Epithelial cell of esophagus (primary cell): ENCODE measurements around the gene CLEC2D.
"Not testable (repeated sequence)": the region's sequence is repeated elsewhere in the genome, so short reads cannot be mapped to it uniquely, and the experiment has no call there.

Experiments used
- DNase-seq: peaks from one replicate; pipeline ENCODE4 v3.0.0; 2010; ENCODE audit warnings: low read depth
- H3K4me3 ChIP-seq: 2 replicates; pipeline ENCODE4 v1.5.1; 2011; ENCODE audit warnings: mild to moderate bottlenecking, low read length, control low read depth
- CTCF ChIP-seq: IDR thresholded peaks from 2 replicates; pipeline ENCODE4 v1.5.1; 2011; ENCODE audit warnings: low read depth, mild to moderate bottlenecking, low read length, control low read depth, inconsistent platforms; ENCODE audit not compliant: insufficient read depth; ENCODE audit errors: missing control alignments

The CLEC2D gene

GRCh38 chr12:9701380-9702154 is 32.1 kb downstream of the CLEC2D start:
- DNase-seq, result no peak
- H3K4me3 ChIP-seq, result no peak overlapping the region
- no peak for TF ChIP-seq CTCF

GRCh38 chr12:9702255-9702654 is 32.7 kb downstream of the CLEC2D start:
- TF ChIP-seq CTCF, result no peak
- no peak overlapping the region for H3K4me3 ChIP-seq
- no peak for DNase-seq

GRCh38 chr12:9704561-9704960 is 35.0 kb downstream of the CLEC2D start:
- not testable (repeated sequence) for H3K4me3 ChIP-seq, DNase-seq

GRCh38 chr12:9706086-9706685 is 36.7 kb downstream of the CLEC2D start:
- H3K4me3 ChIP-seq, result no peak overlapping the region
- DNase-seq, result peak; percentile 22
- no peak for TF ChIP-seq CTCF

GRCh38 chr12:9707356-9707755 is 37.8 kb downstream of the CLEC2D start:
- no peak overlapping the region for H3K4me3 ChIP-seq
- DNase-seq, result no peak
- no peak for TF ChIP-seq CTCF

- TF ChIP-seq CTCF, result peak; percentile 86
Observed at GRCh38 chr12:9707864-9708808, 38.6 kb downstream of the CLEC2D start.

GRCh38 chr12:9708853-9709252 is 39.3 kb downstream of the CLEC2D start:
- DNase-seq, result no peak
- TF ChIP-seq CTCF, result no peak

More at GRCh38 chr12:9707864-9708808, 38.6 kb downstream of the CLEC2D start:
- H3K4me3 ChIP-seq, result no peak overlapping the region
- DNase-seq, result peak; percentile 64

More at GRCh38 chr12:9708853-9709252, 39.3 kb downstream of the CLEC2D start:
- H3K4me3 ChIP-seq, result no peak overlapping the region
